ENCODE data around the gene SMARCD1. TPM values are rescaled to one million over a fixed set of nuclear protein-coding genes. Genes with fewer than 3 reads are reported as not detected.

SMARCD1 gene
- total and polyA plus RNA-seq, 2 experiments from 2014 or later = 124 to 287 TPM

GRCh38 chr12:50049254-50050118 lies 35.7 kb upstream of the SMARCD1 start:
- Mint-ChIP-seq H3K4me3 (peak overlapping the region; percentile 77), H3K27ac (no peak overlapping the region), H3K36me3 (ENCODE audit: low read depth) (no peaks in the 10 kb centered on the region), H3K4me1 (peaks cover 15% of the 10 kb centered on the region), H3K9me3 (no peaks in the 10 kb centered on the region; the same call in 1 of the 3 replicates), H3K27me3 (ENCODE audit: insufficient read depth, low read depth, poor library complexity) (peaks cover 51% of the 10 kb centered on the region)
- no peak for ATAC-seq
- Histone ChIP-seq H4K20me1 (replicated peaks; ENCODE audit: insufficient read depth) (no peaks in the 10 kb centered on the region; the same call in 1 of the 2 replicates), H3K36me3 (ENCODE audit: insufficient read depth) (no peaks in the 10 kb centered on the region), H3K79me2 (replicated peaks; ENCODE audit: insufficient read depth) (no peaks in the 10 kb centered on the region), H3K27ac (ENCODE audit: low read depth) (no peak overlapping the region), H3K27me3 (ENCODE audit: insufficient read depth) (peaks cover 77% of the 10 kb centered on the region), H3K9me2 (ENCODE audit: insufficient read depth) (no peaks in the 10 kb centered on the region), H3K4me3 (peak overlapping the region; percentile 57; the same call in 1 of the 2 replicates), H2AFZ (no peak overlapping the region), H3F3A (replicated peaks; ENCODE audit: low read depth) (peaks cover 5% of the 10 kb centered on the region; the same call in 1 of the 2 replicates), H3K4me1 (ENCODE audit: insufficient read depth) (peaks cover 8% of the 10 kb centered on the region; the same call in 1 of the 2 replicates), H3K4me2 (no peak overlapping the region)
- no peak for DNase-seq (ENCODE audit: low spot score)
- TF ChIP-seq EZH2 (IDR thresholded peaks at IDR 0.05; ENCODE audit: low read depth, unreplicated experiment) (no peak), CREB1 (CRISPR knock-in tag; IDR thresholded peaks at IDR 0.05; ENCODE audit: low read depth) (no peak), ZNF114 (CRISPR knock-in tag; IDR thresholded peaks at IDR 0.05) (no peak), ZNF331 (CRISPR knock-in tag; IDR thresholded peaks at IDR 0.05; ENCODE audit: low read depth) (no peak), STAT1 (IDR thresholded peaks at IDR 0.05; ENCODE audit: unreplicated experiment) (no peak), CTCF (conservative IDR thresholded peaks at IDR 0.05; ENCODE audit: low read depth in 2 of 2) (no peak), JUNB (IDR thresholded peaks at IDR 0.05; ENCODE audit: unreplicated experiment) (no peak), POLR2AphosphoS5 (IDR thresholded peaks at IDR 0.05; ENCODE audit: low read depth) (no peak), NANOG (IDR thresholded peaks at IDR 0.05; ENCODE audit: borderline replicate concordance) (no peak), EZH2phosphoT487 (IDR thresholded peaks at IDR 0.05; ENCODE audit: unreplicated experiment) (no peak)
- TF ChIP-seq, protein P1, sequence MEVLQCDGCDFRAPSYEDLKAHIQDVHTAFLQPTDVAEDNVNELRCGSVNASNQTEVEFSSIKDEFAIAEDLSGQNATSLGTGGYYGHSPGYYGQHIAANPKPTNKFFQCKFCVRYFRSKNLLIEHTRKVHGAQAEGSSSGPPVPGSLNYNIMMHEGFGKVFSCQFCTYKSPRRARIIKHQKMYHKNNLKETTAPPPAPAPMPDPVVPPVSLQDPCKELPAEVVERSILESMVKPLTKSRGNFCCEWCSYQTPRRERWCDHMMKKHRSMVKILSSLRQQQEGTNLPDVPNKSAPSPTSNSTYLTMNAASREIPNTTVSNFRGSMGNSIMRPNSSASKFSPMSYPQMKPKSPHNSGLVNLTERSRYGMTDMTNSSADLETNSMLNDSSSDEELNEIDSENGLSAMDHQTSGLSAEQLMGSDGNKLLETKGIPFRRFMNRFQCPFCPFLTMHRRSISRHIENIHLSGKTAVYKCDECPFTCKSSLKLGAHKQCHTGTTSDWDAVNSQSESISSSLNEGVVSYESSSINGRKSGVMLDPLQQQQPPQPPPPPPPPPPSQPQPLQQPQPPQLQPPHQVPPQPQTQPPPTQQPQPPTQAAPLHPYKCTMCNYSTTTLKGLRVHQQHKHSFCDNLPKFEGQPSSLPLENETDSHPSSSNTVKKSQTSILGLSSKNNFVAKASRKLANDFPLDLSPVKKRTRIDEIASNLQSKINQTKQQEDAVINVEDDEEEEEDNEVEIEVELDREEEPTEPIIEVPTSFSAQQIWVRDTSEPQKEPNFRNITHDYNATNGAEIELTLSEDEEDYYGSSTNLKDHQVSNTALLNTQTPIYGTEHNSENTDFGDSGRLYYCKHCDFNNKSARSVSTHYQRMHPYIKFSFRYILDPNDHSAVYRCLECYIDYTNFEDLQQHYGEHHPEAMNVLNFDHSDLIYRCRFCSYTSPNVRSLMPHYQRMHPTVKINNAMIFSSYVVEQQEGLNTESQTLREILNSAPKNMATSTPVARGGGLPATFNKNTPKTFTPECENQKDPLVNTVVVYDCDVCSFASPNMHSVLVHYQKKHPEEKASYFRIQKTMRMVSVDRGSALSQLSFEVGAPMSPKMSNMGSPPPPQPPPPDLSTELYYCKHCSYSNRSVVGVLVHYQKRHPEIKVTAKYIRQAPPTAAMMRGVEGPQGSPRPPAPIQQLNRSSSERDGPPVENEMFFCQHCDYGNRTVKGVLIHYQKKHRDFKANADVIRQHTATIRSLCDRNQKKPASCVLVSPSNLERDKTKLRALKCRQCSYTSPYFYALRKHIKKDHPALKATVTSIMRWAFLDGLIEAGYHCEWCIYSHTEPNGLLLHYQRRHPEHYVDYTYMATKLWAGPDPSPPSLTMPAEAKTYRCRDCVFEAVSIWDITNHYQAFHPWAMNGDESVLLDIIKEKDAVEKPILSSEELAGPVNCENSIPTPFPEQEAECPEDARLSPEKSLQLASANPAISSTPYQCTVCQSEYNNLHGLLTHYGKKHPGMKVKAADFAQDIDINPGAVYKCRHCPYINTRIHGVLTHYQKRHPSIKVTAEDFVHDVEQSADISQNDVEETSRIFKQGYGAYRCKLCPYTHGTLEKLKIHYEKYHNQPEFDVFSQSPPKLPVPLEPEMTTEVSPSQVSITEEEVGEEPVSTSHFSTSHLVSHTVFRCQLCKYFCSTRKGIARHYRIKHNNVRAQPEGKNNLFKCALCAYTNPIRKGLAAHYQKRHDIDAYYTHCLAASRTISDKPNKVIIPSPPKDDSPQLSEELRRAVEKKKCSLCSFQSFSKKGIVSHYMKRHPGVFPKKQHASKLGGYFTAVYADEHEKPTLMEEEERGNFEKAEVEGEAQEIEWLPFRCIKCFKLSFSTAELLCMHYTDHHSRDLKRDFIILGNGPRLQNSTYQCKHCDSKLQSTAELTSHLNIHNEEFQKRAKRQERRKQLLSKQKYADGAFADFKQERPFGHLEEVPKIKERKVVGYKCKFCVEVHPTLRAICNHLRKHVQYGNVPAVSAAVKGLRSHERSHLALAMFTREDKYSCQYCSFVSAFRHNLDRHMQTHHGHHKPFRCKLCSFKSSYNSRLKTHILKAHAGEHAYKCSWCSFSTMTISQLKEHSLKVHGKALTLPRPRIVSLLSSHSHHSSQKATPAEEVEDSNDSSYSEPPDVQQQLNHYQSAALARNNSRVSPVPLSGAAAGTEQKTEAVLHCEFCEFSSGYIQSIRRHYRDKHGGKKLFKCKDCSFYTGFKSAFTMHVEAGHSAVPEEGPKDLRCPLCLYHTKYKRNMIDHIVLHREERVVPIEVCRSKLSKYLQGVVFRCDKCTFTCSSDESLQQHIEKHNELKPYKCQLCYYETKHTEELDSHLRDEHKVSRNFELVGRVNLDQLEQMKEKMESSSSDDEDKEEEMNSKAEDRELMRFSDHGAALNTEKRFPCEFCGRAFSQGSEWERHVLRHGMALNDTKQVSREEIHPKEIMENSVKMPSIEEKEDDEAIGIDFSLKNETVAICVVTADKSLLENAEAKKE (CRISPR knock-in tag; IDR thresholded peaks at IDR 0.05) = no peak
- TF ChIP-seq, protein P2, sequence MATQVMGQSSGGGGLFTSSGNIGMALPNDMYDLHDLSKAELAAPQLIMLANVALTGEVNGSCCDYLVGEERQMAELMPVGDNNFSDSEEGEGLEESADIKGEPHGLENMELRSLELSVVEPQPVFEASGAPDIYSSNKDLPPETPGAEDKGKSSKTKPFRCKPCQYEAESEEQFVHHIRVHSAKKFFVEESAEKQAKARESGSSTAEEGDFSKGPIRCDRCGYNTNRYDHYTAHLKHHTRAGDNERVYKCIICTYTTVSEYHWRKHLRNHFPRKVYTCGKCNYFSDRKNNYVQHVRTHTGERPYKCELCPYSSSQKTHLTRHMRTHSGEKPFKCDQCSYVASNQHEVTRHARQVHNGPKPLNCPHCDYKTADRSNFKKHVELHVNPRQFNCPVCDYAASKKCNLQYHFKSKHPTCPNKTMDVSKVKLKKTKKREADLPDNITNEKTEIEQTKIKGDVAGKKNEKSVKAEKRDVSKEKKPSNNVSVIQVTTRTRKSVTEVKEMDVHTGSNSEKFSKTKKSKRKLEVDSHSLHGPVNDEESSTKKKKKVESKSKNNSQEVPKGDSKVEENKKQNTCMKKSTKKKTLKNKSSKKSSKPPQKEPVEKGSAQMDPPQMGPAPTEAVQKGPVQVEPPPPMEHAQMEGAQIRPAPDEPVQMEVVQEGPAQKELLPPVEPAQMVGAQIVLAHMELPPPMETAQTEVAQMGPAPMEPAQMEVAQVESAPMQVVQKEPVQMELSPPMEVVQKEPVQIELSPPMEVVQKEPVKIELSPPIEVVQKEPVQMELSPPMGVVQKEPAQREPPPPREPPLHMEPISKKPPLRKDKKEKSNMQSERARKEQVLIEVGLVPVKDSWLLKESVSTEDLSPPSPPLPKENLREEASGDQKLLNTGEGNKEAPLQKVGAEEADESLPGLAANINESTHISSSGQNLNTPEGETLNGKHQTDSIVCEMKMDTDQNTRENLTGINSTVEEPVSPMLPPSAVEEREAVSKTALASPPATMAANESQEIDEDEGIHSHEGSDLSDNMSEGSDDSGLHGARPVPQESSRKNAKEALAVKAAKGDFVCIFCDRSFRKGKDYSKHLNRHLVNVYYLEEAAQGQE (IDR thresholded peaks at IDR 0.05; ENCODE audit: unreplicated experiment) = no peak
- TF ChIP-seq, protein P3, sequence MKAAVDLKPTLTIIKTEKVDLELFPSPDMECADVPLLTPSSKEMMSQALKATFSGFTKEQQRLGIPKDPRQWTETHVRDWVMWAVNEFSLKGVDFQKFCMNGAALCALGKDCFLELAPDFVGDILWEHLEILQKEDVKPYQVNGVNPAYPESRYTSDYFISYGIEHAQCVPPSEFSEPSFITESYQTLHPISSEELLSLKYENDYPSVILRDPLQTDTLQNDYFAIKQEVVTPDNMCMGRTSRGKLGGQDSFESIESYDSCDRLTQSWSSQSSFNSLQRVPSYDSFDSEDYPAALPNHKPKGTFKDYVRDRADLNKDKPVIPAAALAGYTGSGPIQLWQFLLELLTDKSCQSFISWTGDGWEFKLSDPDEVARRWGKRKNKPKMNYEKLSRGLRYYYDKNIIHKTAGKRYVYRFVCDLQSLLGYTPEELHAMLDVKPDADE (IDR thresholded peaks at IDR 0.05) = no peak
